RKO (cell line): Measurements from ENCODE around the gene SLC24A2.
"Not testable (repeated sequence)": the region's sequence is repeated elsewhere in the genome, so short reads cannot be mapped to it uniquely, and the experiment has no call there.

Experiments used
- DNase-seq: peaks from one replicate; pipeline ENCODE4 v3.0.0-alpha.2; 2016; ENCODE audit warnings: low spot score

SLC24A2 gene

GRCh38 chr9:19788614-19789271 is at the start of gene SLC24A2:
TSS of gene SLC24A2 (minus strand) at chr9:19789037.
- no peak for DNase-seq

GRCh38 chr9:19833331-19833730 is 44.5 kb upstream of the SLC24A2 start:
- not testable (repeated sequence) for DNase-seq

- DNase-seq, result no peak
Measured at GRCh38 chr9:19830796-19831195, 42.0 kb upstream of the SLC24A2 start.

- no peak for DNase-seq
Measured at GRCh38 chr9:19828576-19829109, 39.8 kb upstream of the SLC24A2 start.

- DNase-seq, result no peak
Measured at GRCh38 chr9:19816769-19817168, 27.9 kb upstream of the SLC24A2 start.

GRCh38 chr9:19812194-19812593 is 23.4 kb upstream of the SLC24A2 start:
- DNase-seq, result no peak

- DNase-seq, result no peak
Measured at GRCh38 chr9:19809422-19810269, 20.8 kb upstream of the SLC24A2 start.

GRCh38 chr9:19807182-19807892 is 18.5 kb upstream of the SLC24A2 start:
- DNase-seq, result no peak

- no peak for DNase-seq
Measured at GRCh38 chr9:19804431-19804830, 15.6 kb upstream of the SLC24A2 start.

- DNase-seq, result no peak
Measured at GRCh38 chr9:19800884-19801283, 12.0 kb upstream of the SLC24A2 start.

- no peak for DNase-seq
Measured at GRCh38 chr9:19799784-19800183, 10.9 kb upstream of the SLC24A2 start.

GRCh38 chr9:19788152-19788551 is 685 bp downstream of the SLC24A2 start:
- no peak for DNase-seq

GRCh38 chr9:19787672-19788071 is 1.2 kb downstream of the SLC24A2 start:
- DNase-seq, result no peak

GRCh38 chr9:19785230-19785629 is 3.6 kb downstream of the SLC24A2 start:
- no peak for DNase-seq

GRCh38 chr9:19784136-19784535 is 4.7 kb downstream of the SLC24A2 start:
- DNase-seq, result no peak

GRCh38 chr9:19783500-19783899 is 5.3 kb downstream of the SLC24A2 start:
- no peak for DNase-seq

- peak; percentile 51 for DNase-seq
Measured at GRCh38 chr9:19782005-19782404, 6.8 kb downstream of the SLC24A2 start.

- no peak for DNase-seq
Measured at GRCh38 chr9:19781240-19781639, 7.6 kb downstream of the SLC24A2 start.

- DNase-seq, result no peak
Measured at GRCh38 chr9:19771446-19771845, 17.4 kb downstream of the SLC24A2 start.

GRCh38 chr9:19770973-19771372 is 17.9 kb downstream of the SLC24A2 start:
- DNase-seq, result no peak

- peak; percentile 63 for DNase-seq
Measured at GRCh38 chr9:19769213-19769612, 19.6 kb downstream of the SLC24A2 start.

- DNase-seq, result no peak
Measured at GRCh38 chr9:19768798-19769197, 20.0 kb downstream of the SLC24A2 start.

GRCh38 chr9:19759066-19759465 is 29.8 kb downstream of the SLC24A2 start:
- no peak for DNase-seq
